ENCODE data around the gene OXNAD1. TPM values are rescaled to one million over a fixed set of nuclear protein-coding genes. Genes with fewer than 3 reads are reported as not detected.

The OXNAD1 gene
- total RNA-seq, 3 donors from 2014 or later: 13.1 to 22.8 (median 15.7) TPM

- TF ChIP-seq POLR2A (IDR thresholded peaks at IDR 0.05) (no peak), POLR2AphosphoS5 (IDR thresholded peaks at IDR 0.05) (no peak), CTCF (IDR thresholded peaks at IDR 0.05) (no peak)
- no peaks in the 10 kb centered on the region for H3K9me3 ChIP-seq
- no peak for DNase-seq (ENCODE audit: low spot score in 2 of 2)
- H3K4me3 ChIP-seq: no peak overlapping the region
- no peaks in the 10 kb centered on the region for H3K27me3 ChIP-seq
- intact Hi-C loops (cut with DNase I; ENCODE audit: low total_unique reads): no loop called here
- H3K36me3 ChIP-seq: no peaks in the 10 kb centered on the region
- no peak overlapping the region for H3K27ac ChIP-seq
- peaks cover 0 to 12% of the 10 kb centered on the region in 2 donors for H3K4me1 ChIP-seq
These were observed 49.1 kb downstream of the OXNAD1 start for GRCh38 chr3:16313886-16314645.

GRCh38 chr3:16315623-16316022, 50.6 kb downstream of the OXNAD1 start:
- intact Hi-C loops (cut with DNase I; ENCODE audit: low total_unique reads): loop anchor here (5.0 kb wide), 1 partner anchor 1977 kb away; no protein-coding TSS in a partner anchor
- H3K27me3 ChIP-seq: no peaks in the 10 kb centered on the region
- TF ChIP-seq POLR2A (IDR thresholded peaks at IDR 0.05) (no peak), POLR2AphosphoS5 (IDR thresholded peaks at IDR 0.05) (no peak), CTCF (IDR thresholded peaks at IDR 0.05) (no peak)
- H3K27ac ChIP-seq: no peak overlapping the region
- H3K36me3 ChIP-seq: no peaks in the 10 kb centered on the region
- H3K4me1 ChIP-seq: peaks cover 0 to 12% of the 10 kb centered on the region in 2 donors
- H3K9me3 ChIP-seq: no peaks in the 10 kb centered on the region
- DNase-seq (ENCODE audit: low spot score in 2 of 2): no peak
- no peak overlapping the region for H3K4me3 ChIP-seq

- DNase-seq (ENCODE audit: low spot score in 2 of 2): no peak
- no peak overlapping the region for H3K27ac ChIP-seq
- intact Hi-C loops (cut with DNase I; ENCODE audit: low total_unique reads): loop anchor here (5.0 kb wide), 1 partner anchor 1976 kb away; no protein-coding TSS in a partner anchor
- H3K4me3 ChIP-seq: no peak overlapping the region
- no peaks in the 10 kb centered on the region for H3K9me3 ChIP-seq
- no peaks in the 10 kb centered on the region for H3K36me3 ChIP-seq
- H3K4me1 ChIP-seq: peaks cover 0 to 11% of the 10 kb centered on the region in 2 donors
- no peaks in the 10 kb centered on the region for H3K27me3 ChIP-seq
- TF ChIP-seq CTCF (IDR thresholded peaks at IDR 0.05) (no peak), POLR2AphosphoS5 (IDR thresholded peaks at IDR 0.05) (no peak), POLR2A (IDR thresholded peaks at IDR 0.05) (no peak)
These were observed 51.4 kb downstream of the OXNAD1 start for GRCh38 chr3:16316396-16316795.

GRCh38 chr3:16316847-16317560, 52.0 kb downstream of the OXNAD1 start:
- no peaks in the 10 kb centered on the region for H3K27me3 ChIP-seq
- H3K36me3 ChIP-seq: no peaks in the 10 kb centered on the region
- H3K9me3 ChIP-seq: no peaks in the 10 kb centered on the region
- no peak overlapping the region for H3K4me3 ChIP-seq
- TF ChIP-seq POLR2AphosphoS5 (IDR thresholded peaks at IDR 0.05): no peak
- TF ChIP-seq POLR2A (IDR thresholded peaks at IDR 0.05): no peak
- TF ChIP-seq CTCF (IDR thresholded peaks at IDR 0.05): no peak
- H3K4me1 ChIP-seq: peaks cover 0 to 5% of the 10 kb centered on the region in 2 donors
- intact Hi-C loops (cut with DNase I; ENCODE audit: low total_unique reads): loop anchor here (5.0 kb wide), 1 partner anchor 1975 kb away; no protein-coding TSS in a partner anchor
- H3K27ac ChIP-seq: no peak overlapping the region
- no peak for DNase-seq (ENCODE audit: low spot score in 2 of 2)

- Histone ChIP-seq H3K4me3 (no peak overlapping the region), H3K27me3 (no peaks in the 10 kb centered on the region), H3K36me3 (no peaks in the 10 kb centered on the region), H3K9me3 (no peaks in the 10 kb centered on the region), H3K27ac (no peak overlapping the region), H3K4me1 (no peaks in the 10 kb centered on the region)
- intact Hi-C loops (cut with DNase I; ENCODE audit: low total_unique reads): loop anchor here (5.0 kb wide), 1 partner anchor 1975 kb away; no protein-coding TSS in a partner anchor
- no peak for DNase-seq (ENCODE audit: low spot score in 2 of 2)
- TF ChIP-seq POLR2A (IDR thresholded peaks at IDR 0.05) (no peak), POLR2AphosphoS5 (IDR thresholded peaks at IDR 0.05) (no peak), CTCF (IDR thresholded peaks at IDR 0.05) (no peak)
These were observed 52.5 kb downstream of the OXNAD1 start for GRCh38 chr3:16317561-16317945.
